Kidney epithelial cell (primary cell): ENCODE results near the gene PTTG1. TPM values are rescaled to one million over a fixed set of nuclear protein-coding genes. Genes with fewer than 3 reads are reported as not detected.

Source experiments
- DNase-seq: peaks from one replicate; pipeline ENCODE4 v3.0.0-alpha.2; 2010; ENCODE audit warnings: low read depth
- H3K27me3 ChIP-seq: 2 replicates; pipeline ENCODE4 v1.6.0; 2011; ENCODE audit warnings: low read length; ENCODE audit not compliant: control insufficient read depth, insufficient read depth
- H3K36me3 ChIP-seq: 2 replicates; pipeline ENCODE4 v1.5.1; 2011; ENCODE audit warnings: low read length; ENCODE audit not compliant: control insufficient read depth, insufficient read depth
- H3K4me3 ChIP-seq: 2 replicates; pipeline ENCODE4 v1.5.1; 2011; ENCODE audit warnings: low read depth, mild to moderate bottlenecking, control low read depth, low read length
- total RNA-seq: library from RNA; depleted of rRNA; stranded (reverse); fragments of >200 nt; gene quantifications from 2 replicates; pipeline ENCODE4 v1.2.3, GENCODE V29; 2015
- TF ChIP-seq, protein P1 (sequence below): IDR thresholded peaks from 2 replicates; pipeline ENCODE4 v1.5.1; 2011; ENCODE audit warnings: mild to moderate bottlenecking, moderate library complexity, low read length, control low read depth, inconsistent platforms; ENCODE audit not compliant: insufficient read depth, poor library complexity, severe bottlenecking

PTTG1 gene
- total RNA-seq, 1 donor from 2014 or later: 26.0 TPM

DNA sequence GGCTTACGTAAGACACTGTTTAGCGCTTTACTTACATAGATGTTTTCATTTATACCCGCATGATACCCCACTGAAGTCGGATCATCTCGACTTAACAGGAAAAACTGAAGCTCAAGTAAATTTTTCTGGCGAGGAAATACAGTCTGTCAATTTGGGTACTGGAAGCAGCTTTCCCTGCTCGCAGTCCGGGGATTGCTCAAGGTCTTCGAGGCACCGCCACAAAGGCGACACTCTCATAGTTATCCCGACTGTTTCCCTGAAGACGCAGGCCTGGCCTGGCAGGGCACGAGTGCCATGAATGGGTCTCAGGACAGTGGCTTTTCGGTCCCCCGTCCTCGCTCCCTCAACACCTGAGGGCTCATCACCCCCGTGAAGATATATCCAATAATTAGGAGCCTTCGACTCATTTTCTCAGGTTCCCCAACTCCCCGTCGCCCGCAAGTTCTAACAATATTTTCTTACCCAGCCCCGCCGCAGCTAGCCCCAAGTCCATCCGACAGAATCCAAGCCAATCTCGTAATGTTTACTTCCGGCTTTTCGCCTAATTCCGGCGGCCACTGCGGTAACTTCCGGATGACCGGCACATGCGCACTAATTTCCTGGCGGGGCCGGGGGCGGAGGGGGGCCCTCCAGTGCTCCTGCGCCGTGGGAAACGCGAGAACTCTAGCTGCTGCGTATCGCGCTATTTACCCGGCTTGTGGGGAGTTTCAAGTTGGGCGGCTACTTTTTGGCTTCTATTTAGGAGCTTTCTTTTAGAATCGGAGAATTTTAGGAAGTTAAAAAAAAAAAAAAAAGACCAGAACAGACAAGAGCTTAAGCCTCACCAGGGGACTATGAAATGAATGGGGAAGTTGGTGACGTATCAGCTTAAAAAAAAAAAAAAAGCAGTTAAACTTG is 2.8 kb upstream of the PTTG1 start, which contains the start of gene SLU7:
TSS of gene SLU7 (minus strand) at position 521 of the 897 bp plus-strand sequence. CDS start 3,787 bp downstream, outside the sequence.
- peak; percentile 81 for DNase-seq
- TF ChIP-seq, protein P1, sequence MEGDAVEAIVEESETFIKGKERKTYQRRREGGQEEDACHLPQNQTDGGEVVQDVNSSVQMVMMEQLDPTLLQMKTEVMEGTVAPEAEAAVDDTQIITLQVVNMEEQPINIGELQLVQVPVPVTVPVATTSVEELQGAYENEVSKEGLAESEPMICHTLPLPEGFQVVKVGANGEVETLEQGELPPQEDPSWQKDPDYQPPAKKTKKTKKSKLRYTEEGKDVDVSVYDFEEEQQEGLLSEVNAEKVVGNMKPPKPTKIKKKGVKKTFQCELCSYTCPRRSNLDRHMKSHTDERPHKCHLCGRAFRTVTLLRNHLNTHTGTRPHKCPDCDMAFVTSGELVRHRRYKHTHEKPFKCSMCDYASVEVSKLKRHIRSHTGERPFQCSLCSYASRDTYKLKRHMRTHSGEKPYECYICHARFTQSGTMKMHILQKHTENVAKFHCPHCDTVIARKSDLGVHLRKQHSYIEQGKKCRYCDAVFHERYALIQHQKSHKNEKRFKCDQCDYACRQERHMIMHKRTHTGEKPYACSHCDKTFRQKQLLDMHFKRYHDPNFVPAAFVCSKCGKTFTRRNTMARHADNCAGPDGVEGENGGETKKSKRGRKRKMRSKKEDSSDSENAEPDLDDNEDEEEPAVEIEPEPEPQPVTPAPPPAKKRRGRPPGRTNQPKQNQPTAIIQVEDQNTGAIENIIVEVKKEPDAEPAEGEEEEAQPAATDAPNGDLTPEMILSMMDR: no peak
- peak within 1 kb of the TSS; percentile 92 for H3K4me3 ChIP-seq
- H3K36me3 ChIP-seq: no peaks in the 10 kb centered on the region
- no peaks in the 10 kb centered on the region for H3K27me3 ChIP-seq

DNA sequence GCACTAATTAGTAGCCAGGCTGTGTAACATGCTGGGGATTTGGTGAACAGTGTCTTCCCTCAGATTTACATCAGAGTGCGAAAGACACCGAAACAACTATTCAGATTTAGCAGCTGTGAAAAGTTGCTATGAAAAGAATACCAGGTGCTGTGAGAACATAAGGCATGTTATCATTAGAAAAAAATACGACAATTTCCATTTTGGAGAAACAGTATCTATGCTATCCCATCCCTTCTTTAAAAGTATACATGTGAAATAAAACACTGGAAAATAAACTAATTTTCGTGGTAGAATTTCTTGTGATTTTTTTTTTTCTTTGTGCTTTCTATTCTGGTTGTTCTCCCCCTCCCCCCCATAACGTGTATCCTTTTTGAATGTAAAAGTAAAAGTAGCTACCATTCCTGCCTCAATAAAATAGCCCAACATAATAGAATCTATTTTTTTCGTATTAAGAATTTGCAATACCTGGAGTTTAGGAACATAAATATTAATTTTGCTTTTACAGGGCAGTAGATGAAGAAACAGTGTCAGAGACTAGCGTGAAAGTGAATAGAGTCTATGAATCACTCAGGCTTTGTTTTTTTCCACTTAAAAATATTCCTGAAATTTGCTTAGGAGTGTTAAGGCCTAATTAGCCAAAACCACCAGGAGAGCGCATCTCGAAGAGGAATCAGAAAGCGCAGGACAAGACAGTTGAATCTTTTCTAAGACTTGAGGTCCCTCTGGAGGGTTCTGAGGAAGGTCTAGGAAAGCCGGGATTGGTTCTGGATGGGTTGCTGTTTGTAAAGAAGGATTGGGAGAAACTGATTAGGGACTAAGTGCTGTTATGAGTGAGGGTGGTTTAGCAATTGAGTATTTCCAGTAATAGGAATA is 2.0 kb upstream of the PTTG1 start:
- no peak for DNase-seq
- Histone ChIP-seq H3K4me3 (peak overlapping the region; percentile 92), H3K36me3 (no peaks in the 10 kb centered on the region), H3K27me3 (no peaks in the 10 kb centered on the region)
- TF ChIP-seq, protein P1: no peak

DNA sequence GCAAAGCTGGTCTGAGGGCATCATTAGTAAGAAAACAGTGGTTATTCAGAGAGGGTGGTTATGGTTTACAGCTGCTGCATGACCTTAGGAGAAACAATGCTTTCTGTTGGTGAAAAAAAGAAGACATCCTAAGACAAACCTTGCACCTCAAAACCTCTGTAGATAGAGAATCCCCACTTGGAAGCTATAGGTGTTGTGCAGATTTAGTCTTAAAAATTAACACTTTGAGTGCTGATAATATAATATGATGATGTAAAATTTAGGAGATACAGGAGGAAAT is 1.4 kb upstream of the PTTG1 start:
- H3K27me3 ChIP-seq: no peaks in the 10 kb centered on the region
- H3K36me3 ChIP-seq: no peaks in the 10 kb centered on the region
- no peak overlapping the region for H3K4me3 ChIP-seq
- no peak for DNase-seq
- TF ChIP-seq, protein P1: no peak

DNA sequence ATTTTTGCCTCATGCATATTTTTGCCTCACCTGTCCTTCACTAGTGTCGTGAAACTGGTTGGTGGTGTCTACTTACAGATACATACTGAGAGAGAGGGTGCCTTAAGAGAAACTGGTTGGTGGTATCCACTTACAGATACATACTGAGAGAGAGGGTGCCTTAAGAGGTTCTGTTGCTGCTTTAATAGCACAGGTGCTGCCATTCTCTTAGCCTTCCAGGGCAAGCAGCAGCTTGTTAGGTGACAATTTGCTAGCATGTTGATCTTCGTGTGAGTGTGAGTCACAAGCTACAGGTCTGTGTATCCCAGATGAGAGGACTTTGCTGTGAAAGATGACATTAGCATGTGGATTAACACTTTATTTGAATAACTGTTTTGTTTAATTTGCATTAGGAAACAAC is 1.4 kb downstream of the PTTG1 start:
- DNase-seq: no peak
- H3K36me3 ChIP-seq: no peaks in the 10 kb centered on the region
- H3K27me3 ChIP-seq: no peaks in the 10 kb centered on the region
- TF ChIP-seq, protein P1: no peak
- H3K4me3 ChIP-seq: peak overlapping the region; percentile 77

DNA sequence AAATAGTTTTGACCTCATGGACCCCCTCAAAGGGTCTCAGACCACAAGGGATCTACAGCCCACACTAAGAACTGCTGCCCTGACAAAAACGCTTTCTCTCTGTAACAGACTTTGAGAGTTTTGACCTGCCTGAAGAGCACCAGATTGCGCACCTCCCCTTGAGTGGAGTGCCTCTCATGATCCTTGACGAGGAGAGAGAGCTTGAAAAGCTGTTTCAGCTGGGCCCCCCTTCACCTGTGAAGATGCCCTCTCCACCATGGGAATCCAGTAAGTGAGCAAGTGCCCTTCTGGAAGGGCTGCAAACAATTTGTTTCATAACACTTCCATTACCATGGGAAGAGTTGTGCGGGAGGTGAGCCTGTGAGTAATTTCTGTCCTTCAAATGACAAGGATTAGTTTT is 6.0 kb downstream of the PTTG1 start:
- Histone ChIP-seq H3K36me3 (peaks cover 2% of the 10 kb centered on the region), H3K27me3 (no peaks in the 10 kb centered on the region), H3K4me3 (no peak overlapping the region)
- TF ChIP-seq, protein P1: no peak
- DNase-seq: no peak
